Calu3 (cell line): ENCODE data around the gene CRYBB3. TPM values are rescaled to one million over a fixed set of nuclear protein-coding genes. Genes with fewer than 3 reads are reported as not detected.

ENCODE experiments used
- BruUV-seq: library from RNA; stranded (reverse); fragments of 400-500 nt; replicated peaks from 2 replicates; lab custom pipeline; 2021; lab: Mats Ljungman, UMichigan
- CTCF ChIA-PET: fragments of 300-600 bp; sonication (Branson Sonifier 250); formaldehyde crosslinking; loops from one replicate; lab custom pipeline; 2022; ENCODE audit warnings: antibody characterized with exemption; lab: Charles Lee
- DNase-seq: peaks from one replicate; pipeline ENCODE4 v3.0.0; 2022
- H3K27ac Mint-ChIP-seq: one replicate; pipeline ENCODE4 v1.8.0; 2022; ENCODE audit warnings: mixed read lengths; ENCODE audit not compliant: unreplicated experiment
- H3K27me3 Mint-ChIP-seq: one replicate; pipeline ENCODE4 v1.8.0; 2022; ENCODE audit warnings: mixed read lengths; ENCODE audit not compliant: unreplicated experiment
- H3K36me3 Mint-ChIP-seq: one replicate; pipeline ENCODE4 v1.8.0; 2022; ENCODE audit warnings: mild to moderate bottlenecking, moderate library complexity, mixed read lengths; ENCODE audit not compliant: insufficient read depth, unreplicated experiment
- H3K4me1 Mint-ChIP-seq: one replicate; pipeline ENCODE4 v1.8.0; 2022; ENCODE audit warnings: mild to moderate bottlenecking, low read depth, mixed read lengths; ENCODE audit not compliant: unreplicated experiment
- H3K4me3 Mint-ChIP-seq: one replicate; pipeline ENCODE4 v1.8.0; 2022; ENCODE audit warnings: mild to moderate bottlenecking, low read depth, moderate library complexity, mixed read lengths; ENCODE audit not compliant: unreplicated experiment
- H3K9me3 Mint-ChIP-seq: one replicate; pipeline ENCODE4 v1.8.0; 2022; ENCODE audit warnings: low read depth, mixed read lengths; ENCODE audit not compliant: unreplicated experiment
- intact Hi-C: fragments of 100-400 bp; cut with micrococcal nuclease; formaldehyde crosslinking; loops from one replicate; pipeline ENCODE4 v1.10.0; 2022; ENCODE audit not compliant: unreplicated experiment
- total RNA-seq: library from RNA; stranded (reverse); gene quantifications from 2 replicates; pipeline ENCODE4 v1.2.3, GENCODE V29; 2022
- TF ChIP-seq, protein P1 (sequence below): fragments of 200-600 bp; IDR thresholded peaks from one replicate; pipeline ENCODE4 v1.8.0; 2022; ENCODE audit warnings: antibody characterized with exemption; ENCODE audit not compliant: unreplicated experiment

CRYBB3 gene
- total RNA-seq, 1 experiment from 2014 or later: 1.4 TPM

DNA sequence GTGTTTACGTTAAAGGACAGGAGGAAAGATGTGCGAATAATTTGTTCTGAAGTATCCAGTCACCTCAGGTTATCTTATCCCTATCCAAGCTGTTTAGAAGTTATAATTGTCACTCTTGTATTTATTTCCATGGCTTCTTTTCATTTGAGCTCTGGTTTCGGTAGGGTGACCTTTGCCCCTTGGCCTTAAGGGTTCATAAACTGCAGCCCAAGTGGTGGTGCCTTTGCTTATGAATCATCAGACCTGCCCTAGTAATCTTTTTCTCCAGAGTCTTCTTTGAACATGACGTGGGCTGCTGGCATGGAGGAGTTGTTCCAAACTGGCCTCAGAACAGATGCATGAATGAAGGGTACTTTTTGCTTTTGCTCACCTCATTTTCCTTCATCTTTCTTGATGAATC is 6.5 kb upstream of the CRYBB3 start:
- TF ChIP-seq, protein P1, sequence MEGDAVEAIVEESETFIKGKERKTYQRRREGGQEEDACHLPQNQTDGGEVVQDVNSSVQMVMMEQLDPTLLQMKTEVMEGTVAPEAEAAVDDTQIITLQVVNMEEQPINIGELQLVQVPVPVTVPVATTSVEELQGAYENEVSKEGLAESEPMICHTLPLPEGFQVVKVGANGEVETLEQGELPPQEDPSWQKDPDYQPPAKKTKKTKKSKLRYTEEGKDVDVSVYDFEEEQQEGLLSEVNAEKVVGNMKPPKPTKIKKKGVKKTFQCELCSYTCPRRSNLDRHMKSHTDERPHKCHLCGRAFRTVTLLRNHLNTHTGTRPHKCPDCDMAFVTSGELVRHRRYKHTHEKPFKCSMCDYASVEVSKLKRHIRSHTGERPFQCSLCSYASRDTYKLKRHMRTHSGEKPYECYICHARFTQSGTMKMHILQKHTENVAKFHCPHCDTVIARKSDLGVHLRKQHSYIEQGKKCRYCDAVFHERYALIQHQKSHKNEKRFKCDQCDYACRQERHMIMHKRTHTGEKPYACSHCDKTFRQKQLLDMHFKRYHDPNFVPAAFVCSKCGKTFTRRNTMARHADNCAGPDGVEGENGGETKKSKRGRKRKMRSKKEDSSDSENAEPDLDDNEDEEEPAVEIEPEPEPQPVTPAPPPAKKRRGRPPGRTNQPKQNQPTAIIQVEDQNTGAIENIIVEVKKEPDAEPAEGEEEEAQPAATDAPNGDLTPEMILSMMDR: no peak
- H3K36me3 Mint-ChIP-seq: peaks cover 32% of the 10 kb centered on the region
- no peaks in the 10 kb centered on the region for H3K27me3 Mint-ChIP-seq
- DNase-seq: no peak
- H3K4me3 Mint-ChIP-seq: no peak overlapping the region
- H3K9me3 Mint-ChIP-seq: no peaks in the 10 kb centered on the region
- H3K4me1 Mint-ChIP-seq: no peaks in the 10 kb centered on the region
- no peak overlapping the region for H3K27ac Mint-ChIP-seq
- CTCF ChIA-PET: no interaction called here
- BruUV-seq: TSS peak; percentile 6
- intact Hi-C loops: no loop called here

- intact Hi-C loops: no loop called here
These were observed 6.1 kb upstream of the CRYBB3 start for GRCh38 chr22:25193548-25193947.

DNA sequence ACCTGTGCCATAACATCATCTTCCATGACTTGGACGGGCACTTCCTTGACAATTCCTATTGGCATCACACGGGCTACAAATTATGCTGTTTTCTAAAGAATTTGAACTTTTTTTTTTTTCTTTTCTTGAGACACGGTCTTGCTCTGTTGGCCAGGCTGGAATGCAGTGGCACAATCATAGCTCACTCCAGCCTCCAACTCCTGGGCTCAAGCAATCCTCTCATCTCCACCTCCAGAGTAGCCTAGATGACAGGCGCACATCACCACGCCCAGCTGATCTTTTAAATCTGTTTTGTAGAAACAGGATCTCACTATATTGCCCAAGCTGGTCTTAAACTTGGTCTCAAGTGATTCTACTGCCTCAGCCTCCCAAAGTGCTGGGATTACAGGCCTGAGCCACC is 3.3 kb upstream of the CRYBB3 start:
- intact Hi-C loops: no loop called here
- no TSS peak for BruUV-seq
- H3K27me3 Mint-ChIP-seq: no peaks in the 10 kb centered on the region
- TF ChIP-seq, protein P1: no peak
- no peaks in the 10 kb centered on the region for H3K4me1 Mint-ChIP-seq
- CTCF ChIA-PET: no interaction called here
- H3K36me3 Mint-ChIP-seq: peaks cover 32% of the 10 kb centered on the region
- no peak for DNase-seq
- H3K27ac Mint-ChIP-seq: no peak overlapping the region
- H3K9me3 Mint-ChIP-seq: no peaks in the 10 kb centered on the region
- H3K4me3 Mint-ChIP-seq: no peak overlapping the region

More at GRCh38 chr22:25193548-25193947, 6.1 kb upstream of the CRYBB3 start:
- no peak overlapping the region for H3K27ac Mint-ChIP-seq
- no peak for DNase-seq
- no peaks in the 10 kb centered on the region for H3K27me3 Mint-ChIP-seq
- CTCF ChIA-PET: no interaction called here
- TF ChIP-seq, protein P1: no peak
- peaks cover 32% of the 10 kb centered on the region for H3K36me3 Mint-ChIP-seq
- no TSS peak for BruUV-seq
- no peak overlapping the region for H3K4me3 Mint-ChIP-seq
- no peaks in the 10 kb centered on the region for H3K9me3 Mint-ChIP-seq
- H3K4me1 Mint-ChIP-seq: no peaks in the 10 kb centered on the region

DNA sequence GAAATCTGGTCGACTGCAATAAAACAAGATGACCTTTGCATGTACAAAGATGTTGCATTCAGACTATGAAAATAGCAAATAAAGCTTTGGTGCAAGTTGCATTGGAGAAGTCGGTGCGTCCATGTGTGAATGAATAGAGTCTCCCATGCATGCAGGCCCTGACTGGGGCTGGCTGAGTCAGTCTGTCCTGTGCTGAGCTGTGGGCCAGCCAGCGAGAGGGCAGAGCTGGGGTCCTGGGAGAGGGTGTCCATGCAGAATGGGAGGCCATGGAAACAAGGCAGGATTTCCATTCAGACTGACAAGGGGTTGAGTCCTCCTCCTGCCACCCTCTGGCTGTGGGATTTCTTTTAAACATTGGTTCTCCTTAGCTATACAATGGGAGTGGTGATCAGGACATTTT is 2.3 kb upstream of the CRYBB3 start:
- CTCF ChIA-PET: interaction anchor here (0.5 kb wide), 1 partner anchor 86 kb away, joined by 3 read pairs; no protein-coding TSS in a partner anchor
- no peaks in the 10 kb centered on the region for H3K27me3 Mint-ChIP-seq
- peaks cover 35% of the 10 kb centered on the region for H3K36me3 Mint-ChIP-seq
- H3K4me3 Mint-ChIP-seq: no peak overlapping the region
- DNase-seq: no peak
- H3K9me3 Mint-ChIP-seq: no peaks in the 10 kb centered on the region
- H3K4me1 Mint-ChIP-seq: no peaks in the 10 kb centered on the region
- no peak overlapping the region for H3K27ac Mint-ChIP-seq
- intact Hi-C loops: no loop called here
- TF ChIP-seq, protein P1: no peak
- no TSS peak for BruUV-seq
